GM12801 (cell line): ENCODE measurements around the gene LHCGR.

Experiments used
- TF ChIP-seq, protein P1 (sequence below): IDR thresholded peaks from one replicate; pipeline ENCODE4 v1.5.1; 2011; ENCODE audit warnings: control low read depth; ENCODE audit not compliant: insufficient read length; ENCODE audit errors: extremely low read depth

The LHCGR gene

DNA sequence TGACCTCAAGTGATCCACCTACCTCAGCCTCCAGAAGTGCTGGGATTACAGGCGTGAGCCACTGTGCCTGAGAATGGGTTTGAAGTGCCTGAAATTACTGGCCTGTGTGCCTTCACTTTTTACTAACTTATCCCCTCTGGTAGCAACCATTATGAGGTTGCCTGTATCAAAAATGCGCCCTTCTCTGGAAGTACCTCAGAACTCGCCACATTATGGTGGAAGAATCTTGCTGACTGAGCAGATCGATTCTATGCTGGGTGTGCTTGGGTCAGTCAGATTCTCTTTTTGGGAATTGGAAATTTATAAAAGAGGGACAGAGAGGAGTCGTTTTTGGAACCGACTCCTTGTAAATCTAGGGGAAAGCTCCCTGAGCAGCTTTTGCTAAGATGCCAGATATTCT lies 8.2 kb downstream of the LHCGR start:
- TF ChIP-seq, protein P1, sequence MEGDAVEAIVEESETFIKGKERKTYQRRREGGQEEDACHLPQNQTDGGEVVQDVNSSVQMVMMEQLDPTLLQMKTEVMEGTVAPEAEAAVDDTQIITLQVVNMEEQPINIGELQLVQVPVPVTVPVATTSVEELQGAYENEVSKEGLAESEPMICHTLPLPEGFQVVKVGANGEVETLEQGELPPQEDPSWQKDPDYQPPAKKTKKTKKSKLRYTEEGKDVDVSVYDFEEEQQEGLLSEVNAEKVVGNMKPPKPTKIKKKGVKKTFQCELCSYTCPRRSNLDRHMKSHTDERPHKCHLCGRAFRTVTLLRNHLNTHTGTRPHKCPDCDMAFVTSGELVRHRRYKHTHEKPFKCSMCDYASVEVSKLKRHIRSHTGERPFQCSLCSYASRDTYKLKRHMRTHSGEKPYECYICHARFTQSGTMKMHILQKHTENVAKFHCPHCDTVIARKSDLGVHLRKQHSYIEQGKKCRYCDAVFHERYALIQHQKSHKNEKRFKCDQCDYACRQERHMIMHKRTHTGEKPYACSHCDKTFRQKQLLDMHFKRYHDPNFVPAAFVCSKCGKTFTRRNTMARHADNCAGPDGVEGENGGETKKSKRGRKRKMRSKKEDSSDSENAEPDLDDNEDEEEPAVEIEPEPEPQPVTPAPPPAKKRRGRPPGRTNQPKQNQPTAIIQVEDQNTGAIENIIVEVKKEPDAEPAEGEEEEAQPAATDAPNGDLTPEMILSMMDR: no peak

DNA sequence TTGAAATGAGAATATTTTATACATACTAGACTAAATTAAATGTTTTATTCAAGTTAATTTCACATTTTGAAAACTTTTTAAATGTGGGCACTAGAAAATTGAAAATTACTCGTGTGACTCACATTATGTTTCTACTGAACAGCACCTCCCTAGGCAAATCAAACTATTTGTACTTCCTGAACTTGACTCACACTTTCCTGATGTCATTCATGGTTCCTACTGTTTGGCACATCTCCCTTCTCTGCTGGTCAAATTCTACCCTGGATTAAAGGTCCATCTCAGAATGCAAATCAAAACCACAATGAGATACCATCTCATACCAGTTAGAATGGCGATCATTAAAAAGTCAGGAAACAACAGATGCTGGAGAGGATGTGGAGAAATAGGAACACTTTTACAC lies 16.7 kb downstream of the LHCGR start:
- TF ChIP-seq, protein P1: no peak

DNA sequence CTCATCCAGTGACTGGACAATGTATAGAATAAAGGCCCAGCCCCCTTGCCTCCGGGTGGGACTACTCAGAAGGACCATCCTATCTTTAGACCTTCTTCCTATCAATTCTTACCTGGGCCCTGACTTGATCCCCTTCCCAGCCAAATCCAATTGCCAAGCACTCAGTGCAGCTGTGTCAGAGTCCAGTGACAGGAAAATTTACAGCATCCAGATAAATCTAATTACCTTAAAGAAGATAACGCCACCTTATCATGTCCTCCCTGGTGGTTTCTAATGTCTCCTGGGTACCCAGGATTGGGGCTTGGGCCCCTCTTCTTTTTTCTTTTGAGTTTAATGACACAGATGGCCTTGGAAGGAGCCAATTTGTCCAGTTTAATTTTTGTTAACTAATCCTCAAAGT lies 19.3 kb downstream of the LHCGR start:
- TF ChIP-seq, protein P1: no peak

DNA sequence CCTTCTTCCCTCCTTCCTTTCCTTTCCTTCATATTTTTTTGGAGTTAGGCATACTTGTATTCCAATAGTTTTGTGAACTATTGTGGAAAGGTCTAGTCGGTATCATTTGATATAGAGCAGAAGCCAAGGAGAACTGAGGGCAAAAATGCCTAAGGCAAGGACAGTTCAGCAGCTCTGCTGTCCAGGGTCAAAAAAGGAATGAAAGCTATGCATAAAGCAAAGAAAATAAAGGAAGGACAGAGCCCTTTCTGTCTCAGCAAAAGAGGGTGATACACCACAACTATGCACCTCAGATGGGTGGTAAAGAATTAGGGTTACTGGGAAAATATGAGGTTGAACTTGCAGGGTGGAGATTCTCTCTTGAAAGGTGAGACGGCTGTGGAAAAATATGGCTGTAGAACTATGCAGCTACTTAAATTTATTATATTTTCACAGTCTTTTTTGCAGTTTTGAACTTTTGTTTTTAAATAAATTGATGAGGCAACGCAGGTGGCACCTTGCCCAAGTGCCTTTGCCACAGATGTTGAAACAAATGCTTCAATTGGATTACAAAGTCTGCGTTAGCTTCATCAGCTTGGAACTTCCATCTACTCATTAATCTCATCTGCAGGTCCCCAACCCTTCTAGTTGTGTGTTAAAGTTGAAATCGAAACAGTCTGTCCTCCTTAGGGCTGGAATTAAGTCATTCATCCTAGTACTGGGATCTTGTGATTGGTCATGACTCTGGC lies 20.8 kb downstream of the LHCGR start:
- TF ChIP-seq, protein P1: no peak

DNA sequence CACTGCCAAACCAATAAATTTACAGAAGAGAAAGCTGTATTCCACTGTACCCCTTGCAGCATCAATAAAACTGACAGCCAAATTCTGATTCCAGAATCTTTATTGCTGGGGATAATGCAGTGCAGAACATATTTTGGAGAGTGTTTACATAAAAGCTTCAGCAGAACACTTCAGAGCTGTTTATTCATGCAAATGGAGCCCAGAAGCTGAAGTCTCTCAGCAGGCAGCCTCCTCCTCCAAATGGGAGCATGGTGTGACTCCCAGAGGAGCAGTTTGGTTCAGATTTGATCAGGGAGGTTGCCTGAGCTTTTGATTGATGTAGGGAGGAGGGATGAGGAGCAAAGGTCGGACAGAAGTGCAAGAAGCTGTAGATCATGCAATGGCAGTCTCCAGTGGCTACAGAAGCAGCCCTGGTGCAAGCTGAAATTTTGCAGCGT lies 22.4 kb downstream of the LHCGR start:
- TF ChIP-seq, protein P1: no peak

DNA sequence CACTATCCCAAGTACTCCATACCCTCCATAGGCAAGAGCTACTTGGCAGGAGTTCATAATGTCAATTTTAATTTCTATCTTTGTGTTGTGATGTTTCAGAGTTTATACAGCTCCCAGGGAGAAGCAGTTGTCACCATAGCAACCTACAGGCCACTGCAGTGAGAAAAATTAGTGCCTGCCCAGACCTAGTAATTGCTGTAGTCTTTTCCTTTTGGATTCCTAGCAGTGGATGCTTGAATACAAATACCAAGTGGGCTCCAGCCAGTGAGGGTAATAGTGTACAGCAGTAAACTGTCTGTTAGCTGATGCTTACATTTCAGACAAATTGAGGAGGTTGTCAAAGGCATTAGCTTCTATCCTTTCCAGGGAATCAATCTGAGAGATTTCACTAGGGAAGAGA lies 26.7 kb downstream of the LHCGR start:
- TF ChIP-seq, protein P1: no peak

DNA sequence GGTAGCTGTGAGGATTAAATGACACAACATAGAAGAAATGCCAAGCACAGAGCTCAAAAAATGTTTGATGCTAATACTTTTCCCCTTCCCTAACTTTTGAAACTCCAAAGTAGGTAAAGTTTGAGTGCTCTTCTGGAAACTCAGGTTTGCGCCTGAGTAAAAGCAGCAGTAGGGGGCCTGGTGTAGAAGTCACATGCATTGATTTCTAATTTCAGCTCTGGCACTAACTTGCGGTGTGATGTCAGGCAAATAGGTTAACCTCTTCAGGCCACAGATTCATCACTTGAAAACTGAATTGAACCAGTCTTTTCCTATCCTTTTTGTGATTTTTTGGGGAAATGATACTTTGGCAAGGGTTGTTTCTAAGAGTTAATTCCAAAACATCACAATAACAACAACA lies 27.2 kb downstream of the LHCGR start:
- TF ChIP-seq, protein P1: no peak

DNA sequence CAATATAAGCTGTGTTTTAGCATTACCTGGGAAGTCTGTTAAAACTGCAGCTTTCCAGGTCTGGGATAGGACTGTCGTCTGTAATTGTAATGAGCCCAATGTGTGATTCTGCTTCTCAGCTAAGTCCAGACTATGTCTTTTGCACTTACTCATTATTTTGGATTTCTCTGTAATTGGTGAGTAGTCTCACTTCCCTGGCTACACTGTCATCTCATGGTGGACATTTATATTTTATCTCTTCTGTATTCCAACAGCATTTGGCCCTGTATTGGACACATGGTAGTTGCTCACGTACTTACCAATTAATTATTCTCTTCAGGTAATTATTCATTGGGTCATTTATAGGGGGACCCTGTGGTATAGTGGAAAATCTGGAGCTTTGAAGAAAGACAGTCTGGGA lies 28.0 kb downstream of the LHCGR start:
- TF ChIP-seq, protein P1: no peak
